HepG2 (cell line): Measurements from ENCODE around the gene TFAP2E. TPM values are rescaled to one million over a fixed set of nuclear protein-coding genes. Genes with fewer than 3 reads are reported as not detected.

Experiments
- ARID4A ChIP-seq: sonication (generic); formaldehyde crosslinking; IDR thresholded peaks from 2 replicates; pipeline ENCODE4 v1.5.0; 2020; ENCODE audit warnings: mild to moderate bottlenecking, missing genetic modification reagents, borderline replicate concordance
- ATF1 ChIP-seq: IDR thresholded peaks from 2 replicates; pipeline ENCODE4 v1.6.1; 2016; ENCODE audit warnings: mild to moderate bottlenecking, control low read depth
- E2F5 ChIP-seq: sonication (generic); formaldehyde crosslinking; conservative IDR thresholded peaks from 2 replicates; pipeline ENCODE4 v1.4.0; 2020; ENCODE audit warnings: missing genetic modification reagents
- FOXM1 ChIP-seq: sonication (generic); formaldehyde crosslinking; IDR thresholded peaks from 2 replicates; pipeline ENCODE4 v1.5.0; 2020; ENCODE audit warnings: missing genetic modification reagents
- HINFP ChIP-seq: sonication (generic); formaldehyde crosslinking; IDR thresholded peaks from 2 replicates; pipeline ENCODE4 v1.4.0; 2020; ENCODE audit warnings: low read depth, mild to moderate bottlenecking, missing genetic modification reagents
- NFYB ChIP-seq: sonication (generic); formaldehyde crosslinking; IDR thresholded peaks from 2 replicates; pipeline ENCODE4 v1.4.0; 2020; ENCODE audit warnings: missing genetic modification reagents
- RNF219 ChIP-seq: sonication (generic); formaldehyde crosslinking; IDR thresholded peaks from 2 replicates; pipeline ENCODE4 v1.5.0; 2020; ENCODE audit warnings: mild to moderate bottlenecking, missing genetic modification reagents
- TRIM24 ChIP-seq: sonication (generic); formaldehyde crosslinking; IDR thresholded peaks from 2 replicates; pipeline ENCODE4 v1.8.0; 2022; ENCODE audit warnings: mild to moderate bottlenecking, missing genetic modification reagents
- ZKSCAN5 ChIP-seq: sonication (generic); formaldehyde crosslinking; IDR thresholded peaks from 2 replicates; pipeline ENCODE4 v1.5.1; 2020; ENCODE audit warnings: mild to moderate bottlenecking, missing genetic modification reagents
- ZMYM3 ChIP-seq: sonication (generic); formaldehyde crosslinking; IDR thresholded peaks from 2 replicates; pipeline ENCODE4 v1.5.1; 2020; ENCODE audit warnings: mild to moderate bottlenecking, missing genetic modification reagents
- ZNF234 ChIP-seq: sonication (generic); formaldehyde crosslinking; conservative IDR thresholded peaks from 2 replicates; pipeline ENCODE4 v1.5.1; 2020; ENCODE audit warnings: mild to moderate bottlenecking, missing genetic modification reagents
- ZNF281 ChIP-seq: sonication (generic); formaldehyde crosslinking; IDR thresholded peaks from 2 replicates; pipeline ENCODE4 v1.4.0; 2020; ENCODE audit warnings: missing genetic modification reagents, borderline replicate concordance
- ZNF326 ChIP-seq: sonication (generic); formaldehyde crosslinking; IDR thresholded peaks from 2 replicates; pipeline ENCODE4 v1.4.0; 2020; ENCODE audit warnings: missing genetic modification reagents, borderline replicate concordance
- ZNF33A ChIP-seq: sonication (generic); formaldehyde crosslinking; IDR thresholded peaks from 2 replicates; pipeline ENCODE4 v1.5.1; 2020; ENCODE audit warnings: missing genetic modification reagents, mild to moderate bottlenecking, moderate library complexity, borderline replicate concordance
- ZNF430 ChIP-seq: sonication (generic); formaldehyde crosslinking; IDR thresholded peaks from 2 replicates; pipeline ENCODE4 v1.9.0; 2021; ENCODE audit warnings: mild to moderate bottlenecking, missing genetic modification reagents
- ZNF644 ChIP-seq: IDR thresholded peaks from 2 replicates; pipeline ENCODE4 v1.6.1; 2016; ENCODE audit warnings: low read depth
- ZNF776 ChIP-seq: sonication (generic); formaldehyde crosslinking; IDR thresholded peaks from 2 replicates; pipeline ENCODE4 v1.4.0; 2020; ENCODE audit warnings: mild to moderate bottlenecking, missing genetic modification reagents
- ZSCAN12 ChIP-seq: sonication (generic); formaldehyde crosslinking; IDR thresholded peaks from 2 replicates; pipeline ENCODE4 v1.9.0; 2021; ENCODE audit warnings: mild to moderate bottlenecking, missing genetic modification reagents
- polyA plus RNA-seq, 8 experiments: library from polyadenylated mRNA; depleted of rRNA in 3 of 8; stranded (reverse) in 7 of 8; unstranded in 1 of 8; fragments of >200 nt; fragmentation: Illumina TruSeq in 4 of 8; extraction: Trizol in 4 of 8; gene quantifications; 2 replicates each; pipeline versions ENCODE4 v1.2.1 to v1.2.3, GENCODE V29; 2011 to 2016; ENCODE audit warnings: low read depth in 4 of 8, missing spikeins in 1 of 8, mixed read lengths in 1 of 8; ENCODE audit not compliant: insufficient read depth in 1 of 8
- total RNA-seq, 5 experiments: library from RNA; depleted of rRNA; stranded (reverse); fragments of >200 nt; fragmentation: Illumina TruSeq; extraction: Trizol; gene quantifications; 2 replicates each; pipeline ENCODE4 v1.2.3, GENCODE V29; 2016; ENCODE audit warnings: low read depth in 1 of 5

Gene TFAP2E
- total and polyA plus RNA-seq, 2 of the 13 experiments (the other 11 are each of a cell fraction or from before 2014, with no cell fraction given): 0.31 to 0.41 TPM

- TF ChIP-seq RNF219 (CRISPR knock-in tag): peak; percentile 27; the same call in 1 of the 2 replicates
- TF ChIP-seq ARID4A (CRISPR knock-in tag): peak; percentile 87
- no peak for TF ChIP-seq ZNF326
- TF ChIP-seq FOXM1 (CRISPR knock-in tag): no peak
- TF ChIP-seq ZNF281 (CRISPR knock-in tag): no peak
- peak; percentile 31 for TF ChIP-seq ZNF776 (CRISPR knock-in tag)
- TF ChIP-seq ZNF430 (CRISPR knock-in tag): no peak
- no peak for TF ChIP-seq TRIM24
- TF ChIP-seq ZKSCAN5 (CRISPR knock-in tag): no peak
- TF ChIP-seq ATF1 (CRISPR knock-in tag): no peak
- no peak for TF ChIP-seq ZNF644 (CRISPR knock-in tag)
- TF ChIP-seq ZMYM3 (CRISPR knock-in tag): no peak; the same call in 1 of the 2 replicates
- peak; percentile 55; the same call in 1 of the 2 replicates for TF ChIP-seq E2F5
- no peak for TF ChIP-seq ZNF234
- no peak for TF ChIP-seq ZSCAN12
- TF ChIP-seq HINFP: no peak
- TF ChIP-seq ZNF33A (CRISPR knock-in tag): no peak
- no peak for TF ChIP-seq NFYB
Measured at GRCh38 chr1:35557118-35557610, 15.9 kb upstream of the TFAP2E start, which contains the start of gene KIAA0319L (continued).
